Heart right ventricle (tissue), 16 donors: ENCODE data around the gene ZNF385B. TPM values are rescaled to one million over a fixed set of nuclear protein-coding genes. Genes with fewer than 3 reads are reported as not detected.

Experiments
- ATAC-seq, 8 donors: fragments of 200-7000 bp; cut with Tn5 transposase; one replicate each; pipeline ENCODE4 v1.9.1; 2020; ENCODE audit warnings: mild to moderate bottlenecking in 8 of 8, moderate library complexity in 8 of 8, moderate number of reproducible peaks in 1 of 8
- DNase-seq, 2 donors: peaks; one replicate each; pipeline ENCODE4 v3.0.0-alpha.2; 2020
- H3K27ac ChIP-seq, 10 donors: fragments of 200-600 bp; sonication (generic) in 2 of 10; one replicate each; pipeline versions ENCODE4 v1.5.0 to v1.8.0; 2020 to 2022; ENCODE audit warnings: mild to moderate bottlenecking in 3 of 10
- H3K27me3 ChIP-seq, 7 donors: fragments of 200-600 bp; one replicate each; pipeline ENCODE4 v1.8.0; 2021 to 2022; ENCODE audit warnings: mild to moderate bottlenecking in 2 of 7
- H3K36me3 ChIP-seq, 9 donors: fragments of 200-600 bp; sonication (generic) in 1 of 9; one replicate each; pipeline versions ENCODE4 v1.5.0 to v1.8.0; 2020 to 2022; ENCODE audit warnings: mild to moderate bottlenecking in 2 of 9
- H3K4me1 ChIP-seq, 9 donors: fragments of 200-600 bp; sonication (generic) in 1 of 9; one replicate each; pipeline versions ENCODE4 v1.5.0 to v1.8.0; 2020 to 2022; ENCODE audit warnings: mild to moderate bottlenecking in 4 of 9
- H3K4me3 ChIP-seq, 10 donors: fragments of 200-600 bp; sonication (generic) in 2 of 10; one replicate each; pipeline versions ENCODE4 v1.5.0 to v1.8.0; 2020 to 2022; ENCODE audit warnings: mild to moderate bottlenecking in 7 of 10, moderate library complexity in 2 of 10
- H3K9me3 ChIP-seq, 11 donors: fragments of 200-600 bp in 10 of 11; sonication (generic) in 2 of 11; one replicate each; pipeline versions ENCODE4 v1.5.0 to v1.8.0; 2013 to 2022; ENCODE audit warnings: mild to moderate bottlenecking in 2 of 11, control low read depth in 1 of 11, moderate library complexity in 1 of 11
- WGBS, 2 donors: extraction: QIAGEN DNeasy Blood & Tissue Kit; methylation state at CpG; one replicate each; pipeline ENCODE4 v1.1.7; 2013; ENCODE audit warnings: inconsistent platforms in 1 of 2; 5-methylcytosine and 5-hydroxymethylcytosine counted together
- intact Hi-C, 10 donors: fragments of 100-400 bp; cut with DNase I; formaldehyde crosslinking; loops; one replicate each; pipeline versions ENCODE4 v1.11.1 to v1.14.2; 2022
- polyA plus RNA-seq, 2 donors: library from polyadenylated mRNA; stranded (reverse); fragments of 200-250 nt; gene quantifications; one replicate each; pipeline ENCODE4 v1.2.3, GENCODE V29; 2013
- total RNA-seq, 10 donors: library from RNA; stranded (reverse); fragmentation: NEBNext Ultra II Directional in 3 of 10; extraction: Animal tissue kit (Norgen Biotek cat#: 25700) in 3 of 10; gene quantifications; one replicate each; pipeline versions ENCODE4 v1.2.1 to v1.2.4, GENCODE V29; 2021 to 2023
- TF ChIP-seq, protein P1 (sequence below), 9 donors: fragments of 200-600 bp; sonication (generic) in 2 of 9; IDR thresholded peaks; one replicate each; pipeline versions ENCODE4 v1.5.0 to v1.8.0; 2021 to 2022; ENCODE audit warnings: antibody characterized with exemption in 9 of 9, mild to moderate bottlenecking in 5 of 9, moderate library complexity in 1 of 9
- donor health status: Arrhythmogenic right ventricular cardiomyopathy.
- donor health status: ischemic (EF 13 %, LVEDD 7.1; RV severe dilation, severe dysfunction).
- donor health status: healthy with polysubstance abuse.
- donor health status: DM: no; HTN: yes; CAD: no.
- donor health status: DM: no; HTN: no; CAD: no.
- donor health status: ischemic (EF 25% LVEDD 6.9; RV normal size, moderate dysfunction).
- donor health status: ischemic (EF 25% LVEDD 5.7; RV mildly dilated, moderate dysfunction).
- donor health status: healthy.
- donor health status: DM: yes; HTN: yes; CAD: no.
- donor health status: Ischemic cardiomyopathy.
- donor health status: ischemic (EF 35%, LVEDD 5.7; RV mildly dilated, moderate dysfunction).
- donor health status: nonischemic (EF 11% LVEDD 7.7; RV severe dilation, severe dysfunction).
- donor health status: DM: yes; HTN: yes; CAD: no.
- donor health status: PGD.
- donor health status: ischemic (EF 29% LVEDD 5.4; RV normal size, mild dysfunction).
- donor health status: nonischemic (EF 23%, LVEDD 6.1; RV moderate dilation, normal function).

Gene ZNF385B
- total and polyA plus RNA-seq, 12 donors, result 0.19 to 19.7 (median 1.7) TPM

DNA sequence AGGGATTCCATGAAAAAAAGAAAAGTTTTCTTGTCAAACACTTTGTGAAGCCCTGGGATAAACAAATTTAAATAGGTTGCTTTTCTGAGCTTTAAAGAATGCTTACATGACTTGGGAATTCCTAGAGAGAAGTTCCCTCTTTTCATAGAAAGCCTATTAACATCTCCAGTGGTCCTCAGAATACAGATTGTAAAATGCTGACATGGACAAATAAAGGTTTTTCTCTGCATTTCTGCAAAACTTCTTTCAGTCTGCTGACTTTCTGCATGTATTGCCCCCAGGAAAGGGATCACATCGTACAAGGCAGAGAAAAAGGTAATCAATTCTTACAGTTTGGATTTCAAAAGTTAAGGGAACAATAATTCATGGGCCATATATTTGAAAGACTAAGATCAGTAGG is 20.6 kb downstream of the ZNF385B start:
- Histone ChIP-seq H3K36me3 (no peaks in the 10 kb centered on the region), H3K4me1 (no peaks in the 10 kb centered on the region), H3K27ac (no peak overlapping the region), H3K4me3 (no peak overlapping the region), H3K27me3 (peaks cover 0 to 4% (median 0%) of the 10 kb centered on the region in 7 donors), H3K9me3 (no peaks in the 10 kb centered on the region)
- TF ChIP-seq, protein P1, sequence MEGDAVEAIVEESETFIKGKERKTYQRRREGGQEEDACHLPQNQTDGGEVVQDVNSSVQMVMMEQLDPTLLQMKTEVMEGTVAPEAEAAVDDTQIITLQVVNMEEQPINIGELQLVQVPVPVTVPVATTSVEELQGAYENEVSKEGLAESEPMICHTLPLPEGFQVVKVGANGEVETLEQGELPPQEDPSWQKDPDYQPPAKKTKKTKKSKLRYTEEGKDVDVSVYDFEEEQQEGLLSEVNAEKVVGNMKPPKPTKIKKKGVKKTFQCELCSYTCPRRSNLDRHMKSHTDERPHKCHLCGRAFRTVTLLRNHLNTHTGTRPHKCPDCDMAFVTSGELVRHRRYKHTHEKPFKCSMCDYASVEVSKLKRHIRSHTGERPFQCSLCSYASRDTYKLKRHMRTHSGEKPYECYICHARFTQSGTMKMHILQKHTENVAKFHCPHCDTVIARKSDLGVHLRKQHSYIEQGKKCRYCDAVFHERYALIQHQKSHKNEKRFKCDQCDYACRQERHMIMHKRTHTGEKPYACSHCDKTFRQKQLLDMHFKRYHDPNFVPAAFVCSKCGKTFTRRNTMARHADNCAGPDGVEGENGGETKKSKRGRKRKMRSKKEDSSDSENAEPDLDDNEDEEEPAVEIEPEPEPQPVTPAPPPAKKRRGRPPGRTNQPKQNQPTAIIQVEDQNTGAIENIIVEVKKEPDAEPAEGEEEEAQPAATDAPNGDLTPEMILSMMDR (IDR thresholded peaks at IDR 0.05), result no peak
- ATAC-seq (no peak), DNase-seq (no peak)
- intact Hi-C loops, result loop anchor here in 2 of 10 donors (5.0 kb wide), 1 partner anchor 236 kb away; no protein-coding TSS in a partner anchor
- 82 to 93% methylated on average over 1 of the region's 1 CpG for WGBS, 2 donors

GRCh38 chr2:179837408-179837807 is 24.0 kb downstream of the ZNF385B start:
- ATAC-seq (no peak), DNase-seq (no peak)
- TF ChIP-seq, protein P1 (IDR thresholded peaks at IDR 0.05), result no peak
- 67 to 69% methylated on average over 4 of the region's 4 CpGs for WGBS, 2 donors
- Histone ChIP-seq H3K27me3 (no peaks in the 10 kb centered on the region), H3K4me1 (no peaks in the 10 kb centered on the region), H3K4me3 (no peak overlapping the region), H3K27ac (no peak overlapping the region), H3K36me3 (no peaks in the 10 kb centered on the region), H3K9me3 (no peaks in the 10 kb centered on the region)
- intact Hi-C loops, result no loop called here

DNA sequence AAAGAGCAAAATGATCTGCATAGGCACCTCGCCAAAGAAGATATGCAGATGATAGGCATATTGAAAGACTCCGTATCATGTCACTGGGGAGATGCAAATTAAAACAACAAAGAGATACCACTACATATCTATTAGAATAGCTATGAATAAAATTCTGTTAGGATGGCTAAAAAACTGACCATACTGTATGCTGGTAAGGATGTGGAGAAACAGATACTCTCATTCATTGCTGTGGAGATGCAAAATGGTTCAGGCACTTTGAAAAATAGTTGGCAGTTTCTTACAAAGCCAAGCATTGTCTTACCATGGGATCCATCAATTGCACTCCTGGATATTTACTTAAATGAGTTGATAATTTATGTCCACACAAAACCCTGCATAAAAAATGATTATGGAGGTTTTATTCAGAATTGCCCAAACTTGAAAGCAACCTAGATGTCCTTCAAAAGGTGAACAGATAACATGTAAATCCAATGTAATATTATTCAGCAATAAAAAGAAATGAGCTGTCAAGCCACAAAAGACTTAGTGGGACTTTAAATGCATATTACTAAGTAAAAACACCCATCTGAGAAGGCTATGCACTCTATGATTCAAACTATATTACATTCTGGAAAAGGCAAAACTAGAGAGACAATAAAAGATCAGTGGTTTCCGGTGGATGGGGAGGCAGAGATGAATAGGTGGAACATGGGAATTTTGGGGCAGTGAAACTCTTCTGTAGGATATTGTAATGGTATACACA is 31.2 kb downstream of the ZNF385B start:
- DNase-seq (no peak), ATAC-seq (no peak)
- WGBS, 2 donors, result 78 to 82% methylated on average over 3 of the region's 3 CpGs
- no peaks in the 10 kb centered on the region for H3K36me3 ChIP-seq
- no peaks in the 10 kb centered on the region for H3K4me1 ChIP-seq
- intact Hi-C loops, result no loop called here
- TF ChIP-seq, protein P1 (IDR thresholded peaks at IDR 0.05), result no peak
- no peak overlapping the region for H3K27ac ChIP-seq
- peaks cover 0 to 8% (median 0%) of the 10 kb centered on the region in 7 donors for H3K27me3 ChIP-seq
- H3K9me3 ChIP-seq, result no peaks in the 10 kb centered on the region
- H3K4me3 ChIP-seq, result no peak overlapping the region

DNA sequence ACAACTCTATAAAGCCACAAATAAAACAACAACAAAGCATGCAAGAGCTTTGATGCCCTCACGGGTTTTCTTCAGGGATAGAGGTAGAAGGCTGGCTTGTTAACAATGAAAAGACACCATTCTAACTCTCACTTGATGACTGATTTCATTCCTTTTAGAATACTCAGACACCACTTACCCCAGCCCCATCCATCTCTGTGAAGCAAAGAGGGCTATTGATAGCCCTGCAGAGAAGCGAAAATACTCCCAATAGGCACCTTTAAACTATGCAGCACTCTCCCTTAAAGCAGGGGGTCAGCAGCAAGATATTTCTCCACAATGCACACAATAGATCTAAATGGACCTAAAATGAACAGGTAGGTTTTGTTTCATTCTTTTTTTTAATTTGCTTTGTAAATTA is 35.1 kb downstream of the ZNF385B start:
- Histone ChIP-seq H3K27me3 (peaks cover 0 to 8% (median 0%) of the 10 kb centered on the region in 7 donors), H3K9me3 (no peaks in the 10 kb centered on the region), H3K36me3 (no peaks in the 10 kb centered on the region), H3K4me1 (no peaks in the 10 kb centered on the region), H3K27ac (no peak overlapping the region), H3K4me3 (no peak overlapping the region)
- WGBS, 2 donors, result 90 to 91% methylated on average over 2 of the region's 2 CpGs
- TF ChIP-seq, protein P1 (IDR thresholded peaks at IDR 0.05), result no peak
- intact Hi-C loops, result no loop called here
- DNase-seq (no peak), ATAC-seq (no peak)
